SH-SY5Y (cell line): Measurements from ENCODE around the gene IHH.

ENCODE experiments used
- GATA2 ChIP-seq: IDR thresholded peaks from 2 replicates; pipeline ENCODE4 v1.6.1; 2011; ENCODE audit warnings: mild to moderate bottlenecking, low read depth, low read length
- GATA3 ChIP-seq: IDR thresholded peaks from 2 replicates; pipeline ENCODE4 v1.6.1; 2011; ENCODE audit warnings: low read depth, mild to moderate bottlenecking, low read length, moderate library complexity

- no peak for TF ChIP-seq GATA3
- TF ChIP-seq GATA2 = no peak
Measured at GRCh38 chr2:219025637-219026585, 34.8 kb downstream of the IHH start.
